Stimulated activated CD4-positive, alpha-beta T cell treated with anti-CD3 and anti-CD28 coated beads, Interleukin-15, amount 100 ng/mL, for 24 hours (primary cell): ENCODE measurements around the gene FNDC7.
"Not testable (repeated sequence)": the region's sequence is repeated elsewhere in the genome, so short reads cannot be mapped to it uniquely, and the experiment has no call there.

Experiments used
- DNase-seq: peaks from one replicate; pipeline ENCODE4 v3.0.0-alpha.2; 2020

The FNDC7 gene, protein sequence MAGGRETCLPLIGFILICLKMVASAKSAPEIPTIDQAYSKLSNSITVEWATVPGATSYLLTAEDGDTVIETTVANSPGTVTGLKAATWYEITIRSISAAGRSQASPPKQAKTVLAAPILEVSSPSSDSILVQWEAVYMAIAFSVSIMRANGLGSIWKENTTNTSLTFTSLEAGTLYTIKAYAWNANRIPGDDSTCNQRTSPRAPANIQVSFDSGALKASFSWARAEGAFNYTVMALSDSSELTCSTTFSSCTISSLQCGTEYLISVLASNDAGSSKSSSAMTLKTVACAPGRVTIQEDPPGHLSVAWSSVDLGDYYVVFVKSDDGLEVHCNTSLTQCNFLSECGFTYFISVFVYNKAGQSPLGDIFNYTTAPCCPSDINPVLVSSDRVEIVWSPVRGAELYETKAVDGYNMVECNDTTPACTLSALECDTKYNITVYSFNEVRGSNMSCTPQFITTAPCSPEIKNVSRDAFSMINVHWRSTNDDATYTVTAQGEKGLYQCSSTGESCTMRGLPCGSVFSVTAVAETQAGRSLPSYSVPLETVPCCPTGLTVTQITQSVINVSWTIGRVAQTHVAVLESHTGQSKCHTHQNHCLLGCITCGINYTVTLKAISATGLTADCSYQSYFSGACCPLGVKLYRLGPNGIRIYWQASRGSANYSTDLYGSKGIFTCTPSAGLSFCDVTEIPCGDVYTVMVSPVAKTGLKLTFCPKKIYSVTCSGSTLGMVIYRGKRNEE

GRCh38 chr1:108712606-108713150, at the start of gene FNDC7:
Gene FNDC7, plus strand, starts transcription at chr1:108712908. Its CDS starts 26 bp downstream, at chr1:108712934.
- DNase-seq = no peak

DNA sequence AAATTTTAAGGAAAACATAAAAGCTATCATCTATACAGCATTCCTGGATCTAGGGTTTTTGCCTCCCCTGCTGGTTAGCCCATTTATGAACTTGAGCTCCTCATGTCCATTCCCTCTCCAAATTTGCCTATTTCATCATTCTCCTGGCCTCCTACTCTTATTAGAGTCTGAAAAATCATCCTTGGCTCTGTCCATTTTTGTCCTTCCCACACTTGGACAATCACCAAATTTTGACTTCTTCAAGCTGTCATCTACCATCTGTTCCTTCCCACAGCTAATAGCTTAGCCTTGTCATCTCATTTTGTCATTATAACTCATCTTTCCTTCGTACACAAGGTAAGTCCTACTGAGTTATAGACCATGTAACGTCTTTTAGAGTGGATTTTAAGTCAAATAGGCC, 49.6 kb upstream of the FNDC7 start:
- DNase-seq = no peak

DNA sequence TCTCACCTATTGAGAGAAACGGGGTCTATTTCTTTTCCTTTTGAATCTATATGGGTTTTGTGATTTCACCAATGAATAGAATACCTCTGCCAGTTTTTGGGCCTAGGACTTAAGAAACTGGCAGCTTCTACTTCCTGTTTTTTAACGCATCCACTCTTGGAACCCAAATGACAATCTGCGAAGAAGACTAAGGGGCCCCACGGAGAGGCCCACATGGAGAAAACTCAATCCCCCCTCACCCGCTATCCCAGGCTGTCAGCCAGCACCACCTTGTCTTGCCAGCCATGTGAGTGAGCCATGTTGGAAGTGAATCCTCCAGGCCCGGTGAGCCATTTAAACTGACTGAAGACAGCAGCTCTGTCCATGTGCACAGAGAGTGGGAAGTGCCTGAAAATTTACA, 48.2 kb upstream of the FNDC7 start:
- no peak for DNase-seq

GRCh38 chr1:108665067-108665466, 47.6 kb upstream of the FNDC7 start:
- DNase-seq = no peak

DNA sequence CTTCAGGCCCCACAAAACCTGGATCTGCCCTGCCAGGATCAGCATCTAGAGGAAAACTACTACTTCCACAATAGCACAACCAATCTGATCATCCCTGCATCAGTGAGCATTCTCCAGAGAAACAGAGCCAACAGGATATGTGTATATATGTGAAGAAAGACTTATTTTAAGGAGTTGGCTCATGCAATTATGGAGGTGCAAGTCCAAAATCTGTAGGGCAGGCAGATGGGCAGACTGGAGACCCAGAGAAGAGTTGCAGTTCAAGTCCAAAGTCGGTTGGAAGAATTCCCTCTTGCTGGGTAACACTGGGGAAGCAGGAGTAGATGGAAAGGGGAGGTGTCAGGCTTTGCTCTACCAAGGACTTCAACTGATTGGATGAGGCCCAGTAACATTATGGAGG, 46.9 kb upstream of the FNDC7 start:
- no peak for DNase-seq

DNA sequence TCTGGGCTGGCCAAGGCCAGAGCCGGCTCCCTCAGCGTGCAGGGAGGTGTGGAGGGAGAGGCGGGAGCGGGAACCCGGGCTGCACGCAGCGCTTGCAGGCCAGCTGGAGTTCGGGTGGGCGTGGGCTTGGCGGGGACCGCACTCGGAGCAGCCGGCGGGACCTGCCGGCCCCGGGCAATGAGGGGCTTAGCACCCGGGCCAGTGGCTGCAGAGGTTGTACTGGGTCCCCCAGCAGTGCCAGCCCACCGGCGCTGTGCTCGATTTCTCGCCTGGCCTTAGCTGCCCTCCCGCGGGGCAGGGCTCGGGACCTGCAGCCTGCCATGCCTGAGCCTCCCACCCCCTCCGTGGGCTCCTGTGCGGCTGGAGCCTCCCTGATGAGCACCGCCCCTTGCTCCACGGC, 45.3 kb upstream of the FNDC7 start:
- not testable (repeated sequence) for DNase-seq

GRCh38 chr1:108668777-108669176, 43.9 kb upstream of the FNDC7 start:
- no peak for DNase-seq

DNA sequence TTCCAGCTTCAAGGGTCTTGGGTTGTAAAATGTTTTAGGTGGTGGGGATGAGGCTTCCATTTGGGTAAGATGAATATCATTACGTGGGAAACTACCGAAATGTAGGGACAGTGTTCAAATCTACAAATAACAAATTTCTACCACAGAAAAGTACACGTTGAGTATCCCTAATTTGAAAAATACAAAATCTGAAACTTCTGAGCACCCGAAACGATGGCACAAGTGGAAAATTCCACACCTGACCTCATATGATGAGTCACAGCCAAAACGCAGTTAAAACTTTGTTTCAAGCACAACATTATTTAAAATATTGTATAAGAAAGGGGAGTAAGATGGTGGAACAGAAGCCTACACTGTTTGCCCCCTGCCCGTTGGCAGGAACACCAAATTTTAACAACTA, 43.0 kb upstream of the FNDC7 start:
- no peak for DNase-seq

- no peak for DNase-seq
These were observed 42.5 kb upstream of the FNDC7 start for GRCh38 chr1:108670131-108670773.

DNA sequence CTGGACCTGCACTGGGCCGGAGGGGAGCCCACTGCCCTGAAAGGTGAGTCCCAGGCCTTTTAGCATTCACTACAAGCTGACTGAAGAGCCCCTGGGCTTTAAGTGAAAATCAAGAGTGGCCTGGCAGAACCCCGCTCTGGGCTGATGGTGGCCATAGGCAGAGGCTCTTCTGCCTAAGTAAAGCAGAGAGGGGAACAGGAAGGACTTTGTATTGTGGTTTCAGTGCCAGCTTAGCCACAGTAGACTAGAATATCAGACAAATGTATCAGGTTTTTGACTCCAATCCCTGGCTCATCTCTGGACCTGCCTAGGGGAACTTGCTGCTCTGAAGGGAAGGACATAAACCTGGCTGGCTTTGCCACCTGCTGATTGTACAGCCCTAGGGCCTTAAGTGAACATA, 41.6 kb upstream of the FNDC7 start:
- no peak for DNase-seq

DNA sequence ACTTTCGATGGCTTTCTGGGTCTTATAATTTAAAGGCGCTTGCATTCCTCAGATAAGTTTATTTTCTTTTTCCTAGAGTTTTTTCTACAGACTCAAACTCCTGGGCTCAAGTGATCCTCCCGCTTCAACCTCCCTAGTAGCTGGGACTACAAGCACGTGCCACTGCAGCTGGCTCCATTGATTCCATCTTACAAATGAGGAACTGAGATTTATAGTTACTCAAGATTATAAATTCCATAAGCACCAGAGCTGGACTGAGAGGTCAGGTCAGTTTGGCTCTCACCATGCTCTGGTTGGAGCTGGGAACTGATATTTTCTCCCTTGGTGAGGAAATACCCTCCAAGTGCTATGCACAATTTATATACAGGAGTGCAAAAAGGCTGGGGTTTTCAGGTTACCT, 34.0 kb upstream of the FNDC7 start:
- DNase-seq = no peak

DNA sequence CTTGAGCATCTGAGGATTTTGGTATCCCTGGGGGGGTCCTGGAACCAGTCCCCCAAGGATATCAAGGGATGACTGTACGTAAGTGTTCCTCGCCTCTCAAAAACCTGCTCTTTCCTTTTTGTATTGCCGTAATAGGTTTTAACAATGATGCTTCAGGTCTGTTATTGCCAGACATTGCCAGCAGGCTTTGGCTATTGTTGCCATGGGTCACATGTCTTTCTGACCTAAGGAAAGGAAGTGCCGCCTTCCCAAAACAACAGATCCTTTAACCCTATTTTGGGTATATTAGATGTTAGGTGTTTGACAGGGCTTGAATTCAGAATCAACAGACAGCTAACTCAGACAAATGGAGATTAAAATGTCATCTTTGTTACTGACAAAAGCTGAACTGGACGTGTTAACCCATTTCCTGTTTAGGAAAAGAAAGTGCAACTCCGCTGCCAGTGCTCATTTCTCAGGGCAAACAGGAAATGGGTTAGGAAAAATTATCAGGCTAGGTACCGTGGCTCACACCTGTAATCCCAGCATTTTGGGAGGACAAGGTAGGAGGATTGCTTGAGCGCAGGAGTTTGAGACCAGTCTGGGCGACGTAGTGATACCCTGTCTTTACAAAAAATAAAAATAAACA, 33.0 kb upstream of the FNDC7 start:
- DNase-seq = no peak

DNA sequence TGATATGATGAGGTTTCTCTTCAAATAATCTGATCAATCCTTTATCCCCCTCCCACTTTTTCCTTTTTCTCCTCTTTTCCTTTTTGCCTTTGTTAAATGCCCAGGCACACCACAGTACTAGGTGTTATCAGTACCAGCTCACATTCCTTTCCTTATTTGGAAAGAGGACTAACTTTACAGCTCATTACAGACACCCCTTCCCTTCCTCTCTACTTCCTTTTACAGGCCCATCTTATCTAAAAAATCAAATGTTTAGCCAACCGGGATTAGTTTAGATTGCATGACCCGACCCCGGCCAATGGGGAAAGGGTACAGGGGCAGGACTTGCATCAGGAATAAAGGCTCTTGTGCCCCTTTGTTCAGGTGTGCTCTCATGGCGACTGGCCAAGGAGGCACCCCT, 31.0 kb upstream of the FNDC7 start:
- not testable (repeated sequence) for DNase-seq

DNA sequence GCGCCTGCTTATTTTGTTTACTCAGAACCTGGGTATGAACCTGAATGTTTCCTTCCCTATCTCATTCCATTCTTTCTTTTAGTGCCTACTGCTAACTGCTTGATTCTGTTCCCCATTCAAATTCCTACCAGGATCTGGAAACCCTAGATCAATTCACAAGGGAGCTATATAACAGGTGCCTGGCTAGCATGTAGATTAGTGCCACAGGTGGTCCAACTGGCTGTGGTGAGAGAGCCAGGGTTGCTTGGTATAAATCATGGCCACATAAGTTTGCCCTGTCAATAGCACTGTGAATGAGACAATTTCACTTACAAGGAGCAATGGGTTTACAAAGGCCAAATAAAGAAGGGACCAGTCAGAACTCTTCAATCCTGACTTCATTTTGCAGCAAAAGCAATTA, 27.2 kb upstream of the FNDC7 start:
- no peak for DNase-seq

DNA sequence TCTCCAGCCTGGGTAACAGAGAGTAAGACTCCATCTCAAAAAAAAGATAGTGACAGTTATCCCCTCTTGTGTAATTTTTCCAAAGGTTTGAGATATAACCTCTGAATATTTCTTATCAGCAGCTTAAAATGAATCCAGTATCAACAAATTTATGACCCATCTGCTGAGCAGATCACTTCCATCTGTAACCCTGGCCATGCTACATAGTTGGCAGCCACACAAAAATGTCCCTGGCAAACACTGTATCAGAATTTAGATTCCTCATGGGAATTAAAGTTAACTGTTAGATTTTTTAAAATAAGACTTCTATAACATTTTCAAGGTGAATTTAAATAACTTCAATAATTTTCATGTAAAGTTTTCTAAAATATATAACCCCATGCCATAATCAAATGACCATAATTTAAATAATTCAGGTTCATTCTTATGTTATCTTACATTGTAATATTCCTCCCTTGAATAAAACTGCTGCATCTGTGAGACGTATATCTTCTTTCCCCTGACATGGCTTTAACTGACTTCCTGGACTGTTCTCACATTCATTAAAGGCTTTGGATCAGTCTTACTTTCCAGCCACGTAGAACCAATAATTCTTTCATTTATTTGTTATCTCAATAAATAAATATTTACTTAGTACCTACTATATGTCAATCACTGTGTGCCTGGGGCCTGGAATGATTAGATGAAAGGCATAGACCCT, 25.9 kb upstream of the FNDC7 start:
- DNase-seq = no peak

- DNase-seq = no peak
These were observed 21.4 kb upstream of the FNDC7 start for GRCh38 chr1:108691128-108691941.

DNA sequence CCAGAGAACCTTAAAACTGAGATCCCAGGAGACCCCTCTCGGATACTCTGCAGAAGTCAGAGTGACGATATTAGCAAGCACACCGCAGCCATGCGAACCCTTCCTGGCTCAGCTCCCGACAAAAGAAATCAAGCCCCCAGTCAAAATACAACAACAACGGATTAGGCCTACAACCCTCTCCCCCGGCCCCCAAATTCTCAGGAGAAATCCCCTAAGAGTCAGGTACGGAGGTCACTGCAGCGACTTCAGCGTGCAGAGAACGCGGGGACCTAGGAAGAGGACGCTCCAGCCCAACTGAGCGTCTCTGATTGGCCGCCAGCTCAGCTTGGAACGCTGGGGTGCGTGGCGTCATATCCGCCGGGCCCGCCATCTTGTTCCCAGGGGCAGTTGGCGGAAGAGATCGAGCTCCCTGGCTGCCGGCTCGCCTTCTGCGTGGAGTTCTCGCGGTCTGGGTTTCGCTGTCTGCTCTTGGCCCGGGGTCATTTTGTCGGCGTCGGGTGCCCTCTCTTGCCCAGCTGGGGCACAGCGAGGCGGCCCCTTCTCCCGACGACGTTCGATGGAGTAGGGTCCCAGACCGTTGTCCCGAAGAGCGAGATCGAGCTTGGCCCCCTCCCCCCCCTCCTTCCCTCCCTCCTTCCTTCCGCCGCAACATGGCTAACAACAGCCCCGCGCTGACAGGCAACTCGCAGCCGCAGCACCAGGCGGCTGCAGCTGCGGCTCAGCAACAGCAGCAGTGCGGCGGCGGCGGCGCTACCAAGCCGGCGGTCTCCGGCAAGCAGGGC, 20.6 kb upstream of the FNDC7 start, which contains the start of gene PRPF38B:
Gene PRPF38B (plus strand): TSS at position 369 of the 782 bp plus-strand sequence. CDS start 282 bp downstream, at position 651.
- DNase-seq = peak; percentile 96

DNA sequence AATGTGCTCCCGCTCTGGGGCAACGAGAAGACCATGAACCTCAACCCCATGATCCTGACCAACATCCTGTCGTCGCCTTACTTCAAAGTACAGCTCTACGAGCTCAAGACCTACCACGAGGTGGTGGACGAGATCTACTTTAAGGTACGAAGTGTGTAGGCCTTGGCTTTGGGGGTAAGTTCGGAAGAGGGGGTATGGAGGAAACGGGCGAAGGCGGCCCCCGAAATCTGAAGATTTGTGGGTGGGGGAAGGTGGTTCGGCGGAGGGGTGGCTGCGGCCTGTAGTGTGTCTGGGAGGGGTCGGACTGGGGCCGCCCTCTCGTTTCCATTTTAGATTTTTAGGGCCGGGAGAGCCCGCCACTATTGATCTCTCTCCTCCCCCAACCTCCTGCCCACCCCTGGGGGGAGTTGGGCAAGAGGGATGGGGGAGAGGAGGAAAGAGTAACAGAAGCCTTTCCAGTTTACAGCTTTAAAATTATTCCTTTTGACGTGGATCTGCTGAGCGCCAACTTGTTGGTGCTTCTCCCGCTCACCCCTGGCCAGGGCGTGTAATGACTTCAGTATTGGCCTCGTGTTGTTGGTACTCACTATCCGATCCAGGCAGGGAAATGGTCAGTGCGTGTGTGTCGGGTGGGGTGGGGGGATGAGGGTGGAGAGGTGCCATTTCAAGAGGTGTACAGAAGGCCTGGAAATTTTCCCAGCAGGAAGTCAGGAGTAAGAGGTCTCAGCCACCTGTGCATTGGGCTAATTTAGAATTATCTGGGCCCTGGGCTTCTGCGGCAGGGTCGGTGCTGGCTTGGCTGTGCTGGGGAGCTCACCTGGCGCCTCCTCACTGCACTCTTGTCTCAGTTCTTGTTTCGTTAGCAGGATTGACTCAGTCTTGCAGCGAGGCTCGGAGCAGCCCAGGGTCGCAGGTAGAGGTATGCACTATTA, 19.7 kb upstream of the FNDC7 start:
- DNase-seq = peak; percentile 71

DNA sequence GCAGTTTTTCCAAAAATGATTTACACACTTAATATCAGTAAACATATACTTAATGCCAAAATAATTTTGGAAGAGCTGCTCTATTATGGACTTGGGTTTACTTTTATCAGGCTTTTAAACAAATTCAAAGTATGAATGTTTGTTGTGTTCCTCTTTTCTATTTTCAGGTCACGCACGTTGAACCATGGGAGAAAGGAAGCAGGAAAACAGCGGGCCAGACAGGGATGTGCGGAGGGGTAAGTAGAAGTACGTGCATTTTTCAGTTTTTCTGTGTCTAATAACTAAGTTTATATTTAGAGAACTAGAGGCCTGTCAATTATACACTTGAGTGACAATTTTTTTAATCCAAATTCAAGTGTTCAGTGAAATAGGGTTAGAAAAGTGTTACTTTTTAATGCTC, 17.2 kb upstream of the FNDC7 start:
- DNase-seq = no peak
